Measurements from ENCODE around the gene ATP8A1.

ATP8A1 gene

GRCh38 chr4:42649870-42650269, 7.0 kb downstream of the ATP8A1 start:
- no peak for DNase-seq (ENCODE audit: low read depth in 2 of 2)

DNA sequence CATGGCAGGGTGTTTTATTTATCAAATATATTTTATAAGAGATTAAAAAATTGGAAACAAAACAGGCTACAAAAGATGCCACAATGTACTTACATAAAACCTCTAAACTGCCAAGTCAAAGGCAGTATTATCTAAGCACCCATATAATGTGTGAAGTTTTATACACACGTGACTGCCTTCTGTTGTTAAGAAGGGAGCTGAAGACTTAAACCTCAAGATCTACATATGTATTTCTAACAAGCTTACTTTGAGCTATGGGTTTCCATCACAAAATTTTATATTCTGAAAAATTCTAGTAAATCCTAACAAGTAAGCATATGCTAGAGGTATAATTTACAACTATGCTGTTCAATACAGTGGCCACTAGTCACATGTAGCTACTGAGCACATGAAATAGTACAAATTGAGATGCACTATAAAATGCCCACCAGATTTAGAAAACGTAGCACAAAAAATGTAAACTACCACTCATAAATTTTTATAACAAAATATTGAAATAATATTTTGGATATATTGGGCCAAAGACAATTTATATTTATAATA, 9.8 kb downstream of the ATP8A1 start:
- no peak for DNase-seq (ENCODE audit: low read depth in 2 of 2)

DNA sequence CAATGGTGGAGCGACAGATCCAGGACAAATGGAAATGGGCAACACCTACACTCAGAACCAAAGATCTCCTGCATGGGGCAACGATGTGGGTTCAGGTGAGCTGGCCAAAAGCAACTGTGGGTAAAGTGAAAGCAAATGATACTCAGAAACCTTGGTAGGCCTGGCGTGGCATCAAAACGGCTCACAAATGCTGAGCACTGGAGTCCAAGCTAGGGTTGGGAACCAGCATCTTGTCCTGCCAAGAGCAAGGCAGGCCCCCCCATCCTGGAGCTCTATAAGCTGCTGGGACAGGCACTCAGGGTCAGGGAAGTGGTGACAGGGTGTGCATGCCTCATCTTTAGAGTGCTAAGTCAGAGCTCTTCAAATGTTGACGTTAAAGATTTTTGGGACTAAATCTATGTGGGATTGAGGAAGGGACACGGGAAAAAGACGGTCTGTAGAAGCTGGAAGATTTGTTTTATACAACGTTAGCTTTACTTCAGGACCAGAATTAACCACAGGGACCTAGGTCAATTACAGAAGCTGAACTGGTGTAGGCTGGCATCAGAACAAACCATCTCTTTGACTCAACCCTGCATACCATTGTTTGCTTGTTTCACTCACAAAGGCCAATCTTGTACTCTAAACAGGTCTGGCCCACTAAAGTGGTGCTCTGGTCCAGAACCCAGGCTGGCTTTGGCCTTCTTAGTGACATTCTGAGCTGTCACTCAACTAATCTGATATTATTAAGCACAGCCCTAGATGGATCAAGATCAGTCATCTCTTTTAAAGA, 10.7 kb downstream of the ATP8A1 start:
- DNase-seq (ENCODE audit: low read depth in 2 of 2) = no peak

- DNase-seq (ENCODE audit: low read depth in 2 of 2) = no peak
Observed at GRCh38 chr4:42644897-42645296, 12.0 kb downstream of the ATP8A1 start.

GRCh38 chr4:42643685-42644084, 13.2 kb downstream of the ATP8A1 start:
- DNase-seq (ENCODE audit: low read depth in 2 of 2) = no peak

GRCh38 chr4:42642845-42643615, 13.9 kb downstream of the ATP8A1 start:
- DNase-seq (ENCODE audit: low read depth in 2 of 2) = no peak

DNA sequence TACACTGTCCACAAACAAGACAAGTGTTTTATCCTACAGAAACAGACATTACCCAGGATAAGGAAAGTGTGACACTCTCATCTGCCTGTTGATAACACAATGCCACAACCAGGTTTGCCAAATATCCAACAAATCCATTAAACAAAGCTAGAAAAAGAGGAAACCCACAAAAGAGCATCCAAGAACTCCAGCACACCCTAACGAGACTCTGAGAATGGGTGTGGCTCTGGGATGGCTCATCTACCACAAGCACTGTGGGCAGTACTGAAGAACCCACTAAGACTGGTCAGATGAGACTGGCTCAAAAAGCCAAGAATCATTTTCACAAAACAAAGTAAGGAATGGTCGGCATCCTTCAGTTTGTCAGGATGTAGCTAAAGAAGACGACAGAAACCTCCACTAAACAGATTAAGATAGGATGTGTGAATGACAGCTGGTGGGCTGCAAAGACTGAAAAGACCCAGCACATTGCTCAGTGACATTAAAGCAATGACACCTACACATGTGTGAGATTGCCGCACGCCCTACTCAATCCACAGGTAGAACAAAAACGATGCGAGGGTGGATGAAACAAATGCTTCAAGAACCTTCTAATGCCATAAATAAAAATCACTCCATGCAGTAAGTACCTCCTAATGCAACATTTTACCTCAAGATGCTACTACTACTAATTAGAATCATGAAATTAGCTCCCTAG, 14.7 kb downstream of the ATP8A1 start:
- no peak for DNase-seq (ENCODE audit: low read depth in 2 of 2)

GRCh38 chr4:42641656-42642055, 15.2 kb downstream of the ATP8A1 start:
- no peak for DNase-seq (ENCODE audit: low read depth in 2 of 2)

DNA sequence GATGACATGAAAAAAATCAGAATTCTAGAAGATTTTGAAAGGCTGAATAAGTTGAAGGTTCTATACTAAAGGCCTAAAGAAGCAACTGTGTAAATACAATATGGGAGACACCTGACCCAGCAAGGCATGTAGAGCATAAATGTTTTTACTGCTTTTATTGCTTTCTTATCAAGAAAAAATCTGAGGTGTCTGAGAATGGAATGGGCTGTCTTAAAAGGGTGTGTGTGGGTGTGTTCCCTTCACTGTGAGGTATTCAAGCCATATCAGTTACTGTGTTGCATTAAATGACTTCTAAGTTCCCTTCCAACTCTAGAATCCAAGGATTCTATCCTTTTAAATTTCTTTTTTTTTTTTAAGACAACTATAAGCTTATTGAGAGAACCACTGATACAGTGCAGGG, 15.7 kb downstream of the ATP8A1 start:
- DNase-seq (ENCODE audit: low read depth in 2 of 2) = no peak

DNA sequence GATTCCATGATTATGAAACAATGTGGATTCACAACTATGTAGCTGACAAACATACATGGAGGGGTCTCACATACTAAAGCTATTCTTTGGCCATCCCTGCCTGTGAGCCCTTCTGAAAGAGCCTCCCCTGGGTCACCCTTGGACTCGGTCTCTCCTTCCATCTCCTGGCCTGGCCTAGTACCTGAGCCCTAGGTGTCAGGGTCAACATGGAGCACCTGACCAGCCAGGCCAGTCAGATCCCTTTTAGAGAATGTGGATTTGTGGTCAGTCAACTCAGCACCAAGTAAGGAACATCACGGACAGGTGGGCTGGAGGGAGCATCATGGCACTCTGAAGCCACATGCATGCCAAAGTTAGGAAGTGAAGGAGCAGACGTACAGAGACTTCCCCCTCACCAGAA, 16.3 kb downstream of the ATP8A1 start:
- no peak for DNase-seq (ENCODE audit: low read depth in 2 of 2)

DNA sequence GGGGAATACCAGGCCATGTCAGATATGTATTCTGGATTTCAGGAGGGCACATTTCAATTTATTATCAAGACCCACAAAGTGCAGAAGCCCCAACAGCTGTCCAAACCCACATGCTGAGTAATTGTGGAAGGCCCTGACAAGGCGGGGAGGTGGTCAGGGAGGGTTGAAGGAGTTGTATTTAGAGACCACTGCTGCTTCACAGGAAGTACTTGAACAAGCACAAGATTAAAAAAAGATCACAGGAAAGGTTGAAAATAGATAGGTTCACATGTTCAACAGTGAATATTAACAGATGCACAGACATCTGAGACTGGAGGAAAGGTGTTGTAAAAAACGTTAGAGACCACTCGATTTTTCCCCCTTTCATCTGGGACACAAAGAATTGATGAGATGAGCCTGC, 17.9 kb downstream of the ATP8A1 start:
- no peak for DNase-seq (ENCODE audit: low read depth in 2 of 2)

DNA sequence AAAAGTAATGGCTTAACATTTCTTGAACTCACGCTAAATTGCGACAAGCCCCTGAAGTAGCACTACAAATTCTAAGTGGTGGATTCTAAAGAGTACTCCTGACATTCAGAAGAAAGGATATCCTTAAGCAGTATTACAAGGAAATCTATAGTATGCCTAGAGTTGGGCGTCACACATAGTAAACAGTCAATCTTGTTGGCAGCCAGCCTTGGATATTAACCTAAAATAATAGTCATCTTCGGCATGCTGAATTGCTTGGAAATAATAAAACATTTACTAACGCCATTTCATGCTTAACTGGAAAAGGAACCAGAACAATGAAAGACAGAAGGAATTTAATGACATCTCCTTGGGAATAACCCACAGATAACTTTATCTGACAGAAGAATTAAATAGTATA, 18.6 kb downstream of the ATP8A1 start:
- no peak for DNase-seq (ENCODE audit: low read depth in 2 of 2)

DNA sequence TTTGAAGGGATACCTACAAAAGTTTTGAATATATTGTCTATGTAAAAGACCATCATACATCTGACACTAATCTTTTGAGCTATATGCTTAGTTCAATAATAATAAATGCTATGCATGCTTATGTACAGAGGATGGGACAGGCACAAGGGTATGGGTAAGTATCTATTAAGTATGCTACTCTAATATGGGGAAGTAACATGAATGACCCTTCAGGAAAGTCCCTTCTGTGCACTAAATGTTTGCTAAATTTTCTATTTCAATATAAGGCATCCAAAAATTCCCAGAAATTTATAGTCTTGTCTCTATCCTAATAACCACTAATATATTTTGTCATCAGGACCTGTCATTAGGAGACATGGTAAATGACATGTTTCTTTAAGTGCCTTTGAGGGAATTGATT, 19.0 kb downstream of the ATP8A1 start:
- DNase-seq (ENCODE audit: low read depth in 2 of 2) = no peak

- no peak for DNase-seq (ENCODE audit: low read depth in 2 of 2)
Observed at GRCh38 chr4:42637104-42637503, 19.8 kb downstream of the ATP8A1 start.

DNA sequence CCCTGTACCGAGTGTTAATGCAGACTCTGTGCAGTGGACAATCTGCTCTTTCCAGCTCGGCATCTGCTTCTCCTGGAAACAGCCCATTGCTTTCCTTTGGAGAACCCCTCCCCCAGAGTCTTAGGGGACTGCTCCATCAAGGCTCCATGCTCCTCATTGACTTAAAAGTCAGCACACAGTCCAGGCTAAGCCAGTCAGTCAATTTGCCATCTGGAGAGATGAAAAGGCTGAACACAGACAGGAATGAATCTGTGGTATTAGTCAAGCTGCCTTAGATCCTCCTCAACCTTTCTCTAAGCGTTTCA, 20.3 kb downstream of the ATP8A1 start:
- no peak for DNase-seq (ENCODE audit: low read depth in 2 of 2)

- no peak for DNase-seq (ENCODE audit: low read depth in 2 of 2)
Observed at GRCh38 chr4:42633605-42634388, 23.1 kb downstream of the ATP8A1 start.

DNA sequence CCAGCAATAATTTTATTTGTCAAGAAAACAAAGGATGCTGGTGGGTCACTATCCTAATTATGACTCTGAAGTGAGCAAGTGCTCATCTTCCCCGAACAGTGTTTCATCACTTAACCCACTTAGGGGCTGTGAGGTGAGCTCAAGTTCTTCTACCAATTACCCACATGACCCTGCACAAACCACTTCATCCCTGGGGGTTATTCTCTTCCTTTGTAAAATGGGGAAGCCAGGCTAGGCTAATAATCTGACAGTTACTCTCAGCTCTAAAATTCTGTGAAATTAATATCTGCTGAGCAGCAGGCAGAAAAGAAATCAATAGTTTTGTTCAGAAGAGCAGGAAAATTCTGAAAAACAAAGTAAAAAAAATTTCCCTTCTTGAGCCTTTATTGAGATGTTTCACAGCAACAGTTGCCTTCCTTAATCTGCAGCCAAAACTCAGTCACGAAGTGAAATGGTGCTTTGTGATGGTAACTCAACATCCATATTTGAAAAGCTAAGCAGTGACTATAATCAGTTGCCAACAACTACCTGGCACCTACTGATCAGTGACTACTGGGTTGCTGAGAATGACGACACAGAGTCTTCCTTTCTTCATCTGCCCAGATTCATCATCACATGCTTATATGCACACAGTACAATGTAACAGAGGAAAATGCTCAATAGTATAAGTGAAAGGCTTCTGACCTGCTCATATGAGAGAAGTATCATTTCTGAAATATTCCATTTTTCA, 24.1 kb downstream of the ATP8A1 start:
- DNase-seq (ENCODE audit: low read depth in 2 of 2) = no peak

- DNase-seq (ENCODE audit: low read depth in 2 of 2) = no peak
Observed at GRCh38 chr4:42630908-42631307, 26.0 kb downstream of the ATP8A1 start.

DNA sequence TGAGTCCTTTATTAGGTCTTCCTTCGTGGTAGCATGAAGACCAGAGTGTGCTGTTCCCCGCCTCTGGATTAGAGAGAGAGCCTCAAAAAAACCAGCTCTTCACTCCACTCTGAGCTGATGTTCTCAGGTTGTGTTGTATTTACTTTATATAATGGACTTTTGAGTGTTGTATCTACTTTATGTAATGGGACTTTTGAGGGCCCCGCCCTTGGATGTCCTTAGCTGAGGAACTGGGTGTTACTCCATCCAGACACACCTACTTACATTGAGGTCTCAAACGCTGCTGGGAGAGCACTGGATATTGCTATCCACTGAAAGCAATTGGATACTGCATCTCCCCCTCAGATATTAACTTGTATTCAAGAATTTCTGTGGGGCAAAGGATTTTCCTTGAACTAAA, 28.2 kb downstream of the ATP8A1 start:
- DNase-seq (ENCODE audit: low read depth in 2 of 2) = no peak

- peak in 1 of 2 donors; percentile 0 for DNase-seq (ENCODE audit: low read depth in 2 of 2)
Observed at GRCh38 chr4:42627885-42628646, 28.8 kb downstream of the ATP8A1 start.
